ENCODE data around the gene POLR1D. TPM values are rescaled to one million over a fixed set of nuclear protein-coding genes. Genes with fewer than 3 reads are reported as not detected.

The POLR1D gene, protein sequence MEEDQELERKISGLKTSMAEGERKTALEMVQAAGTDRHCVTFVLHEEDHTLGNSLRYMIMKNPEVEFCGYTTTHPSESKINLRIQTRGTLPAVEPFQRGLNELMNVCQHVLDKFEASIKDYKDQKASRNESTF
- total RNA-seq (150 TPM), polyA plus RNA-seq (100 to 1,000 TPM; 184 to 239 (median 211) TPM)

- no peaks in the 10 kb centered on the region for H3K27me3 Mint-ChIP-seq
- Histone ChIP-seq H3K27me3 (ENCODE audit: control insufficient read depth, insufficient read depth, low read length) (no peaks in the 10 kb centered on the region), H3K4me1 (ENCODE audit: control insufficient read depth, insufficient read depth, low read length, poor library complexity, severe bottlenecking) (peaks cover 52% of the 10 kb centered on the region), H3K9me3 (ENCODE audit: control insufficient read depth in 2 of 2, low read length in 2 of 2) (no peaks in the 10 kb centered on the region), H3K4me3 (ENCODE audit: low read depth, low read length) (peak within 1 kb of the TSS; percentile 91), H3K36me3 (ENCODE audit: control insufficient read depth, insufficient read depth, low read length) (peaks cover 20% of the 10 kb centered on the region), H3K27ac (ENCODE audit: insufficient read depth, low read length, poor library complexity, severe bottlenecking) (peak within 1 kb of the TSS; percentile 97)
- peak within 1 kb of the TSS; percentile 95 to 97 (median 96) for H3K27ac Mint-ChIP-seq
- no peaks in the 10 kb centered on the region for H3K9me3 Mint-ChIP-seq
- H3K36me3 Mint-ChIP-seq: peaks cover 27% of the 10 kb centered on the region
- H3K4me1 Mint-ChIP-seq: peaks cover 48 to 66% (median 64%) of the 10 kb centered on the region in 4 donors
- ATAC-seq (ENCODE audit: low read depth in 2 of 2): peak; percentile 66 to 72
- DNase-seq: peak; percentile 83 to 90 (median 87)
- H3K4me3 Mint-ChIP-seq: peak within 1 kb of the TSS; percentile 92 to 98 (median 96)
Observed at GRCh38 chr13:27621366-27622101, at the start of gene POLR1D. Gene POLR1D, plus strand, starts transcription at chr13:27621892. Its CDS starts 92 bp downstream, at chr13:27621984.

DNA sequence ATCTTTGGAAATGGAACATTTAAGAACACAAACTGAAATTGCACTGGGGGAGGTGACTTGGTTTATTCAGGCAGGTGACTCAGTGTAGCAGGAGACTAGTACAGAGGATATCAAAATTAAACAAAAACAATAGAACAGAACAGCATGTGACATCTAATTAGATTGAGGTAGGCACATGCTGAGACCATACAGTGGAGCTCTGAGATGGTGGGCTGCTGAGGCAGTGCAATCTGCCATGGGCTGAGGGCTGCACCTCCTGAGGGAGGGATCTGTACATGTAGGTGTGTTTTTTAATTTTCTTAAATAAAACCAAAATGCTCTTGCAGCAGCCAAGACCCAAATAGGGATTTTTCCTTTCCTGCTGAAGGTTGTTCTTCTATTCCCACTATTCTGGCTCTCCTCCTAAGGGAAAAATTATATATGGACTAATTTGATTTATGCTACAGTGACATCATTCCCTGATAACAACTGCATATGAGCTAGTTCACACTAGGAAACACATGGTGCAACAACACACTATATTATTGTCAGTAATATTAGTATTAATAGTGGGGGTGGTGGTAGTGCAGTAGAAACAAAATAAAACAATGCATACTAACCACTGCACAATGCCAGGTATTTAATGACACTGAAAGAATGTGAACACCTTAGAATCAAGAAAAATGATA is 49.3 kb upstream of the POLR1D start:
- Mint-ChIP-seq H3K27me3 (no peaks in the 10 kb centered on the region), H3K36me3 (peaks cover 44% of the 10 kb centered on the region), H3K4me1 (peaks cover 12 to 24% (median 18%) of the 10 kb centered on the region in 4 donors), H3K27ac (no peak overlapping the region), H3K9me3 (peaks cover 0 to 2% (median 0%) of the 10 kb centered on the region in 7 donors), H3K4me3 (no peak overlapping the region)
- no peak overlapping the region for H3K27ac ChIP-seq (ENCODE audit: insufficient read depth, low read length, poor library complexity, severe bottlenecking)
- H3K4me3 ChIP-seq (ENCODE audit: low read depth, low read length): no peak overlapping the region
- H3K27me3 ChIP-seq (ENCODE audit: control insufficient read depth, insufficient read depth, low read length): no peaks in the 10 kb centered on the region
- DNase-seq (no peak), ATAC-seq (ENCODE audit: low read depth in 2 of 2) (no peak)
- no peaks in the 10 kb centered on the region for H3K4me1 ChIP-seq (ENCODE audit: control insufficient read depth, insufficient read depth, low read length, poor library complexity, severe bottlenecking)
- H3K9me3 ChIP-seq (ENCODE audit: control insufficient read depth in 2 of 2, low read length in 2 of 2): no peaks in the 10 kb centered on the region
- H3K36me3 ChIP-seq (ENCODE audit: control insufficient read depth, insufficient read depth, low read length): peaks cover 16% of the 10 kb centered on the region

GRCh38 chr13:27573265-27573664 is 48.4 kb upstream of the POLR1D start:
- Mint-ChIP-seq H3K27ac (peak overlapping the region in 1 of 3 donors; percentile 37), H3K4me3 (no peak overlapping the region), H3K27me3 (no peaks in the 10 kb centered on the region), H3K4me1 (peaks cover 16 to 24% (median 19%) of the 10 kb centered on the region in 4 donors), H3K9me3 (peaks cover 0 to 2% (median 0%) of the 10 kb centered on the region in 7 donors), H3K36me3 (peaks cover 48% of the 10 kb centered on the region)
- ATAC-seq (ENCODE audit: low read depth in 2 of 2) (no peak), DNase-seq (no peak)
- peaks cover 7% of the 10 kb centered on the region for H3K36me3 ChIP-seq (ENCODE audit: control insufficient read depth, insufficient read depth, low read length)
- H3K27ac ChIP-seq (ENCODE audit: insufficient read depth, low read length, poor library complexity, severe bottlenecking): no peak overlapping the region
- no peak overlapping the region for H3K4me3 ChIP-seq (ENCODE audit: low read depth, low read length)
- H3K4me1 ChIP-seq (ENCODE audit: control insufficient read depth, insufficient read depth, low read length, poor library complexity, severe bottlenecking): no peaks in the 10 kb centered on the region
- no peaks in the 10 kb centered on the region for H3K9me3 ChIP-seq (ENCODE audit: control insufficient read depth in 2 of 2, low read length in 2 of 2)
- no peaks in the 10 kb centered on the region for H3K27me3 ChIP-seq (ENCODE audit: control insufficient read depth, insufficient read depth, low read length)

DNA sequence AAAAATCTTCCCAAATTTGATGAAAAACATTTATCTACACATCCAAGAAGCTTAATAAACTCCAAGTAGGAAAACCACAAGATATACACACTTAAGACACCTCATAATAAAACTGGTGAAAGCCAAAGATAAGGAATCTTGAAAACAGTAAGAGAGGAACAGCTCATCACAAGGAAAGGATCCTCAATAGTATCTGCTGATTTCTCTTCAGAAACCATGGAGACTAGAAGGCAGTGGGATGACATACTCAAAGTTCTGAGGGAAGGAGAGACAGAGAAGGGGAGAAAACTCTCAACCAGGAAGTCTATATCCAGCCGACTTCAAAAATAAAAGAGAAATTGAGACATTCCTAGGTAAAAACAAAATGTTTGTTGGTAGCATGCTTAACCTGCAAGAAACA is 47.0 kb upstream of the POLR1D start:
- Mint-ChIP-seq H3K9me3 (peaks cover 0 to 2% (median 0%) of the 10 kb centered on the region in 7 donors), H3K4me1 (peaks cover 17 to 25% (median 21%) of the 10 kb centered on the region in 4 donors), H3K4me3 (no peak overlapping the region), H3K27me3 (no peaks in the 10 kb centered on the region), H3K27ac (no peak overlapping the region), H3K36me3 (peaks cover 42% of the 10 kb centered on the region)
- no peaks in the 10 kb centered on the region for H3K27me3 ChIP-seq (ENCODE audit: control insufficient read depth, insufficient read depth, low read length)
- no peak overlapping the region for H3K27ac ChIP-seq (ENCODE audit: insufficient read depth, low read length, poor library complexity, severe bottlenecking)
- DNase-seq (no peak), ATAC-seq (ENCODE audit: low read depth in 2 of 2) (no peak)
- no peaks in the 10 kb centered on the region for H3K4me1 ChIP-seq (ENCODE audit: control insufficient read depth, insufficient read depth, low read length, poor library complexity, severe bottlenecking)
- no peaks in the 10 kb centered on the region for H3K9me3 ChIP-seq (ENCODE audit: control insufficient read depth in 2 of 2, low read length in 2 of 2)
- H3K36me3 ChIP-seq (ENCODE audit: control insufficient read depth, insufficient read depth, low read length): peaks cover 5% of the 10 kb centered on the region
- H3K4me3 ChIP-seq (ENCODE audit: low read depth, low read length): no peak overlapping the region

- no peak overlapping the region for H3K27ac Mint-ChIP-seq
- H3K4me1 Mint-ChIP-seq: peaks cover 12 to 34% (median 21%) of the 10 kb centered on the region in 4 donors
Observed at GRCh38 chr13:27578121-27579030, 43.3 kb upstream of the POLR1D start.

GRCh38 chr13:27583645-27584044 is 38.0 kb upstream of the POLR1D start:
- peaks cover 8% of the 10 kb centered on the region for H3K36me3 ChIP-seq (ENCODE audit: control insufficient read depth, insufficient read depth, low read length)
- Mint-ChIP-seq H3K36me3 (peaks cover 12% of the 10 kb centered on the region), H3K4me1 (peaks cover 20 to 49% (median 34%) of the 10 kb centered on the region in 4 donors), H3K4me3 (peak overlapping the region in 2 of 4 donors; percentile 2 to 25), H3K9me3 (no peaks in the 10 kb centered on the region), H3K27ac (peak overlapping the region in 1 of 3 donors; percentile 85), H3K27me3 (no peaks in the 10 kb centered on the region)
- H3K9me3 ChIP-seq (ENCODE audit: control insufficient read depth in 2 of 2, low read length in 2 of 2): no peaks in the 10 kb centered on the region
- DNase-seq: no peak
- H3K27me3 ChIP-seq (ENCODE audit: control insufficient read depth, insufficient read depth, low read length): no peaks in the 10 kb centered on the region
- peaks cover 9% of the 10 kb centered on the region for H3K4me1 ChIP-seq (ENCODE audit: control insufficient read depth, insufficient read depth, low read length, poor library complexity, severe bottlenecking)
- no peak overlapping the region for H3K27ac ChIP-seq (ENCODE audit: insufficient read depth, low read length, poor library complexity, severe bottlenecking)
- no peak overlapping the region for H3K4me3 ChIP-seq (ENCODE audit: low read depth, low read length)
- no peak for ATAC-seq (ENCODE audit: low read depth in 2 of 2)

More at GRCh38 chr13:27578121-27579030, 43.3 kb upstream of the POLR1D start:
- Histone ChIP-seq H3K4me3 (ENCODE audit: low read depth, low read length) (no peak overlapping the region), H3K27ac (ENCODE audit: insufficient read depth, low read length, poor library complexity, severe bottlenecking) (no peak overlapping the region), H3K27me3 (ENCODE audit: control insufficient read depth, insufficient read depth, low read length) (no peaks in the 10 kb centered on the region), H3K9me3 (ENCODE audit: control insufficient read depth in 2 of 2, low read length in 2 of 2) (no peaks in the 10 kb centered on the region), H3K4me1 (ENCODE audit: control insufficient read depth, insufficient read depth, low read length, poor library complexity, severe bottlenecking) (no peaks in the 10 kb centered on the region), H3K36me3 (ENCODE audit: control insufficient read depth, insufficient read depth, low read length) (peaks cover 12% of the 10 kb centered on the region)
- Mint-ChIP-seq H3K9me3 (peaks cover 0 to 2% (median 0%) of the 10 kb centered on the region in 7 donors), H3K27me3 (no peaks in the 10 kb centered on the region), H3K36me3 (peaks cover 38% of the 10 kb centered on the region), H3K4me3 (no peak overlapping the region)
- ATAC-seq (ENCODE audit: low read depth in 2 of 2): no peak
- no peak for DNase-seq
